CD4-positive, alpha-beta memory T cell (primary cell): Measurements from ENCODE around the gene EXOC6B. TPM values are rescaled to one million over a fixed set of nuclear protein-coding genes. Genes with fewer than 3 reads are reported as not detected.

Experiments used
- CTCF ChIA-PET: fragments of 350-600 bp; sonication (Branson Sonifier 250); formaldehyde crosslinking; loops from one replicate; lab custom pipeline; 2021; ENCODE audit warnings: inconsistent platforms; ENCODE audit not compliant: partially characterized antibody; lab: Charles Lee
- POLR2A ChIA-PET: fragments of 350-600 bp; sonication (Branson Sonifier 250); formaldehyde crosslinking; loops from one replicate; lab custom pipeline; 2021; ENCODE audit not compliant: partially characterized antibody; lab: Charles Lee
- DNase-seq, 5 donors: peaks; one replicate each; pipeline versions ENCODE4 v3.0.0 to v3.0.0-alpha.2; 2020 to 2022; ENCODE audit warnings: mixed read lengths in 1 of 5
- H3K27ac ChIP-seq: one replicate; pipeline ENCODE4 v1.7.0; 2013; ENCODE audit warnings: low read depth, low read length
- H3K27me3 ChIP-seq: 2 replicates; pipeline ENCODE4 v1.7.0; 2013; ENCODE audit warnings: mild to moderate bottlenecking, low read length, moderate library complexity; ENCODE audit not compliant: insufficient read depth
- H3K36me3 ChIP-seq: 2 replicates; pipeline ENCODE4 v1.7.0; 2013; ENCODE audit warnings: mild to moderate bottlenecking, low read length, moderate library complexity; ENCODE audit not compliant: insufficient read depth
- H3K4me1 ChIP-seq: 2 replicates; pipeline ENCODE4 v1.7.0; 2013; ENCODE audit warnings: mild to moderate bottlenecking, low read length, moderate library complexity; ENCODE audit not compliant: insufficient read depth
- H3K4me3 ChIP-seq, 2 donors: one replicate each; pipeline ENCODE4 v1.7.0; 2013; ENCODE audit warnings: low read length in 2 of 2, mild to moderate bottlenecking in 1 of 2
- H3K9me3 ChIP-seq, 2 donors: one replicate each; pipeline ENCODE4 v1.7.0; 2013; ENCODE audit warnings: low read length in 2 of 2, control low read depth in 1 of 2; ENCODE audit not compliant: control insufficient read depth in 1 of 2
- H3K27ac Mint-ChIP-seq, 7 donors: one replicate each; pipeline ENCODE4 v1.8.0; 2020 to 2021; ENCODE audit warnings: mixed read lengths in 7 of 7, mild to moderate bottlenecking in 6 of 7, inconsistent platforms in 3 of 7, moderate library complexity in 3 of 7
- H3K27me3 Mint-ChIP-seq, 2 donors: one replicate each; pipeline ENCODE4 v1.8.0; 2020 to 2021; ENCODE audit warnings: mixed read lengths in 2 of 2
- H3K36me3 Mint-ChIP-seq, 2 donors: one replicate each; pipeline ENCODE4 v1.8.0; 2020 to 2021; ENCODE audit warnings: mixed read lengths in 2 of 2, inconsistent platforms in 1 of 2, mild to moderate bottlenecking in 1 of 2
- H3K4me1 Mint-ChIP-seq, 4 donors: one replicate each; pipeline ENCODE4 v1.8.0; 2020 to 2021; ENCODE audit warnings: mixed read lengths in 4 of 4, mild to moderate bottlenecking in 1 of 4
- H3K4me3 Mint-ChIP-seq, 8 donors: one replicate each; pipeline ENCODE4 v1.8.0; 2020 to 2021; ENCODE audit warnings: mixed read lengths in 8 of 8, mild to moderate bottlenecking in 7 of 8, moderate library complexity in 6 of 8, inconsistent platforms in 3 of 8
- H3K9me3 Mint-ChIP-seq, 8 donors: one replicate each; pipeline ENCODE4 v1.8.0; 2020 to 2021; ENCODE audit warnings: mixed read lengths in 8 of 8, mild to moderate bottlenecking in 5 of 8, inconsistent platforms in 3 of 8, moderate library complexity in 1 of 8
- intact Hi-C: fragments of 100-400 bp; cut with micrococcal nuclease; formaldehyde crosslinking; loops from one replicate; pipeline ENCODE4 v1.15.1; 2023
- polyA plus RNA-seq, 2 donors: library from polyadenylated mRNA; unstranded; fragments of 300-500 nt; fragmentation: Illumina TruSeq; gene quantifications; one replicate each; pipeline ENCODE4 v1.2.3, GENCODE V29; 2021
- total RNA-seq, 2 experiments: library from RNA; stranded (reverse); gene quantifications; one replicate each; pipeline ENCODE4 v1.2.3, GENCODE V29; 2021

The EXOC6B gene
- total and polyA plus RNA-seq, 4 experiments from 2014 or later, result 1.3 to 19.8 (median 10.7) TPM

GRCh38 chr2:72415781-72416475 lies 409.9 kb downstream of the EXOC6B start:
- DNase-seq, result no peak
- Mint-ChIP-seq H3K27me3 (no peaks in the 10 kb centered on the region), H3K4me1 (no peaks in the 10 kb centered on the region), H3K9me3 (peaks cover 2 to 54% (median 32%) of the 10 kb centered on the region in 8 donors), H3K36me3 (peaks cover 7% of the 10 kb centered on the region in 2 donors), H3K27ac (no peak overlapping the region), H3K4me3 (no peak overlapping the region)
- Histone ChIP-seq H3K27ac (no peak overlapping the region), H3K4me1 (no peaks in the 10 kb centered on the region), H3K4me3 (no peak overlapping the region), H3K9me3 (peaks cover 0 to 4% of the 10 kb centered on the region in 2 donors), H3K36me3 (no peaks in the 10 kb centered on the region), H3K27me3 (no peaks in the 10 kb centered on the region)
- intact Hi-C loops, result no loop called here
- CTCF ChIA-PET, result no interaction called here
- POLR2A ChIA-PET, result no interaction called here

GRCh38 chr2:72415241-72415661 lies 410.6 kb downstream of the EXOC6B start:
- H3K4me1 Mint-ChIP-seq, result no peaks in the 10 kb centered on the region
- ChIA-PET CTCF (no interaction called here), POLR2A (no interaction called here)
- peaks cover 0 to 4% of the 10 kb centered on the region in 2 donors for H3K9me3 ChIP-seq
- H3K36me3 ChIP-seq, result no peaks in the 10 kb centered on the region
- H3K4me1 ChIP-seq, result no peaks in the 10 kb centered on the region
- no peak for DNase-seq
- no peak overlapping the region for H3K27ac ChIP-seq
- H3K9me3 Mint-ChIP-seq, result peaks cover 0 to 49% (median 25%) of the 10 kb centered on the region in 8 donors
- no peak overlapping the region for H3K4me3 Mint-ChIP-seq
- H3K4me3 ChIP-seq, result no peak overlapping the region
- intact Hi-C loops, result no loop called here
- no peak overlapping the region for H3K27ac Mint-ChIP-seq
- no peaks in the 10 kb centered on the region for H3K27me3 Mint-ChIP-seq
- H3K27me3 ChIP-seq, result no peaks in the 10 kb centered on the region
- peaks cover 0 to 3% of the 10 kb centered on the region in 2 donors for H3K36me3 Mint-ChIP-seq

- Mint-ChIP-seq H3K27ac (no peak overlapping the region), H3K4me3 (no peak overlapping the region), H3K27me3 (no peaks in the 10 kb centered on the region), H3K4me1 (no peaks in the 10 kb centered on the region), H3K9me3 (peaks cover 0 to 47% (median 21%) of the 10 kb centered on the region in 8 donors), H3K36me3 (peaks cover 3 to 5% of the 10 kb centered on the region in 2 donors)
- Histone ChIP-seq H3K9me3 (no peaks in the 10 kb centered on the region), H3K4me3 (no peak overlapping the region), H3K27me3 (no peaks in the 10 kb centered on the region), H3K36me3 (no peaks in the 10 kb centered on the region), H3K4me1 (no peaks in the 10 kb centered on the region), H3K27ac (no peak overlapping the region)
- intact Hi-C loops, result no loop called here
- ChIA-PET POLR2A (no interaction called here), CTCF (no interaction called here)
- no peak for DNase-seq
Observed at GRCh38 chr2:72414137-72414760, 411.6 kb downstream of the EXOC6B start.

- H3K9me3 Mint-ChIP-seq, result peaks cover 0 to 46% (median 20%) of the 10 kb centered on the region in 8 donors
- H3K27ac Mint-ChIP-seq, result no peak overlapping the region
- H3K4me3 Mint-ChIP-seq, result no peak overlapping the region
- Histone ChIP-seq H3K9me3 (no peaks in the 10 kb centered on the region), H3K27me3 (no peaks in the 10 kb centered on the region), H3K27ac (no peak overlapping the region), H3K4me3 (no peak overlapping the region), H3K4me1 (no peaks in the 10 kb centered on the region), H3K36me3 (no peaks in the 10 kb centered on the region)
- intact Hi-C loops, result no loop called here
- H3K36me3 Mint-ChIP-seq, result peaks cover 3 to 5% of the 10 kb centered on the region in 2 donors
- no peak for DNase-seq
- CTCF ChIA-PET, result no interaction called here
- H3K27me3 Mint-ChIP-seq, result no peaks in the 10 kb centered on the region
- POLR2A ChIA-PET, result no interaction called here
- H3K4me1 Mint-ChIP-seq, result no peaks in the 10 kb centered on the region
Observed at GRCh38 chr2:72413716-72414115, 412.1 kb downstream of the EXOC6B start.

- DNase-seq, result no peak
- H3K27me3 Mint-ChIP-seq, result no peaks in the 10 kb centered on the region
- no peaks in the 10 kb centered on the region for H3K4me1 ChIP-seq
- no peaks in the 10 kb centered on the region for H3K36me3 ChIP-seq
- no peak overlapping the region for H3K27ac ChIP-seq
- H3K9me3 ChIP-seq, result no peaks in the 10 kb centered on the region
- POLR2A ChIA-PET, result no interaction called here
- CTCF ChIA-PET, result no interaction called here
- peaks cover 0 to 48% (median 28%) of the 10 kb centered on the region in 8 donors for H3K9me3 Mint-ChIP-seq
- no peaks in the 10 kb centered on the region for H3K4me1 Mint-ChIP-seq
- H3K36me3 Mint-ChIP-seq, result peaks cover 3 to 8% of the 10 kb centered on the region in 2 donors
- no peak overlapping the region for H3K4me3 ChIP-seq
- no peaks in the 10 kb centered on the region for H3K27me3 ChIP-seq
- intact Hi-C loops, result no loop called here
- H3K4me3 Mint-ChIP-seq, result no peak overlapping the region
- H3K27ac Mint-ChIP-seq, result no peak overlapping the region
Observed at GRCh38 chr2:72412214-72412613, 413.6 kb downstream of the EXOC6B start.

- H3K9me3 Mint-ChIP-seq, result peaks cover 3 to 51% (median 35%) of the 10 kb centered on the region in 8 donors
- no peaks in the 10 kb centered on the region for H3K9me3 ChIP-seq
- H3K27ac ChIP-seq, result no peak overlapping the region
- H3K27ac Mint-ChIP-seq, result no peak overlapping the region
- CTCF ChIA-PET, result no interaction called here
- no peaks in the 10 kb centered on the region for H3K4me1 ChIP-seq
- no peak overlapping the region for H3K4me3 ChIP-seq
- peaks cover 0 to 1% (median 0%) of the 10 kb centered on the region in 4 donors for H3K4me1 Mint-ChIP-seq
- H3K27me3 ChIP-seq, result no peaks in the 10 kb centered on the region
- POLR2A ChIA-PET, result no interaction called here
- DNase-seq, result no peak
- no peak overlapping the region for H3K4me3 Mint-ChIP-seq
- peaks cover 20 to 24% of the 10 kb centered on the region in 2 donors for H3K36me3 Mint-ChIP-seq
- H3K27me3 Mint-ChIP-seq, result no peaks in the 10 kb centered on the region
- intact Hi-C loops, result no loop called here
- no peaks in the 10 kb centered on the region for H3K36me3 ChIP-seq
Observed at GRCh38 chr2:72399879-72400278, 426.0 kb downstream of the EXOC6B start.

- no peak overlapping the region for H3K27ac Mint-ChIP-seq
Observed at GRCh38 chr2:72395096-72395495, 430.7 kb downstream of the EXOC6B start.

More at GRCh38 chr2:72395096-72395495, 430.7 kb downstream of the EXOC6B start:
- Histone ChIP-seq H3K4me1 (no peaks in the 10 kb centered on the region), H3K9me3 (no peaks in the 10 kb centered on the region), H3K36me3 (no peaks in the 10 kb centered on the region), H3K4me3 (no peak overlapping the region), H3K27ac (no peak overlapping the region), H3K27me3 (no peaks in the 10 kb centered on the region)
- Mint-ChIP-seq H3K36me3 (peaks cover 23 to 29% of the 10 kb centered on the region in 2 donors), H3K9me3 (peaks cover 3 to 50% (median 37%) of the 10 kb centered on the region in 8 donors), H3K27me3 (no peaks in the 10 kb centered on the region), H3K4me1 (peaks cover 0 to 1% (median 0%) of the 10 kb centered on the region in 4 donors), H3K4me3 (no peak overlapping the region)
- DNase-seq, result no peak
- ChIA-PET POLR2A (no interaction called here), CTCF (no interaction called here)
- intact Hi-C loops, result no loop called here
